Stomach smooth muscle (tissue), 2 donors: ENCODE measurements around the gene SYT14.
"Not testable (repeated sequence)": the region's sequence is repeated elsewhere in the genome, so short reads cannot be mapped to it uniquely, and the experiment has no call there.

Experiments used
- H3K27ac ChIP-seq: one replicate; pipeline ENCODE4 v1.7.0; 2013; ENCODE audit warnings: mild to moderate bottlenecking, low read length, inconsistent platforms
- H3K27me3 ChIP-seq, 2 donors: one replicate each; pipeline ENCODE4 v1.7.0; 2013; ENCODE audit warnings: low read length in 2 of 2; ENCODE audit not compliant: insufficient read depth in 2 of 2, control insufficient read depth in 1 of 2
- H3K36me3 ChIP-seq, 2 donors: one replicate each; pipeline ENCODE4 v1.7.0; 2013; ENCODE audit warnings: low read length in 2 of 2; ENCODE audit not compliant: control insufficient read depth in 2 of 2, insufficient read depth in 2 of 2
- H3K4me1 ChIP-seq: one replicate; pipeline ENCODE4 v1.7.0; 2013; ENCODE audit warnings: low read length; ENCODE audit not compliant: control insufficient read depth, insufficient read depth
- H3K4me3 ChIP-seq, 2 donors: one replicate each; pipeline ENCODE4 v1.7.0; 2013; ENCODE audit warnings: low read length in 2 of 2
- H3K9ac ChIP-seq, 2 donors: one replicate each; pipeline ENCODE4 v1.7.0; 2013; ENCODE audit warnings: low read length in 2 of 2, mild to moderate bottlenecking in 1 of 2
- H3K9me3 ChIP-seq, 2 donors: one replicate each; pipeline ENCODE4 v1.7.0; 2013; ENCODE audit warnings: low read length in 2 of 2; ENCODE audit not compliant: control insufficient read depth in 2 of 2
- donor health status: healthy.
- donor health status: Pancreatic carcinoma.

SYT14 gene

DNA sequence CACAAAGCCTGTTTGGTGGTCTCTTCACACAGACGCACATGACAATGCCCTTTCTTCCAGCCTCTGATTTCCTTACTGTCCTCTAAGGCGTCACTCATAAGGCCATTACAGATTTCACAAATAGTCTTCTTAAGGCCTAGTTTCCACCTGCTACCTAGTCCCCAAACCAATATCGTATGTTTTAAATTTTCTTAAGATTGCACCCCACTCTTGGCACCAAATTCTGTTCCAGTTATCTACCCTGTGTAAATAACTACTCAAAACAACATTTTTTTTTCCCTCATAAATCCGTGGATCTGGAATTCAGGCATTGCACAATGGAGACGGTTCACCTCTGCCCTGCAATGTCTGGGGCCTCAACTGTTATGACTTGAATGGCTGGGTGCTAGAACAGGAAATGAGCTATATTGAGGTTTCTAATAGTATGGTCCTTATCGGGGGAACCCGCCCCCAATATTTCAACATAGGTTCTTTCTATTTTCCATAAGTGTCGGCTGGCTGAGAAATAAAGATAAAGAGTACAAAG, 257.7 kb downstream of the SYT14 start:
- Histone ChIP-seq H3K9me3 (peaks cover 0 to 3% of the 10 kb centered on the region in 2 donors), H3K27ac (no peak overlapping the region), H3K4me3 (no peak overlapping the region), H3K27me3 (peaks cover 0 to 3% of the 10 kb centered on the region in 2 donors), H3K9ac (no peak overlapping the region), H3K36me3 (no peaks in the 10 kb centered on the region), H3K4me1 (no peaks in the 10 kb centered on the region)

DNA sequence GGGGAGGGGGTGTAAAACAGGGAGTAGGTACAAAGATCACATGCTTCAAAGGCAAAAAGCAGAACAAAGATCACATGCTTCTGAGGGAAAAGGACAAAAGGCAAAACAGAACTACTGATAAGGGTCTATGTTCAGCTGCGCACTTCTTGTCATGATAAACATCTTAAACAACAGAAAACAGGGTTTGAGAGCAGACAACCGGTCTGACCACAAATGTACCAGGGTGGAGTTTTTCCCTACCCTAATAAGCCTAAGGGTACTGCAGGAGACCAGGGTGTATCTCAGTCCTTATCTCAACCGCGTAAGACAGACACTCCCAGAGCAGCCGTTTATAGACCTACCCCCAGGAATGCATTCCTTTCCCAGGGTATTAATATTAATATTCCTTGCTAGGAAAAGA, 258.2 kb downstream of the SYT14 start:
- not testable (repeated sequence) for H3K9ac ChIP-seq, H3K9me3 ChIP-seq, H3K4me3 ChIP-seq, H3K27ac ChIP-seq, H3K36me3 ChIP-seq, H3K4me1 ChIP-seq, H3K27me3 ChIP-seq

DNA sequence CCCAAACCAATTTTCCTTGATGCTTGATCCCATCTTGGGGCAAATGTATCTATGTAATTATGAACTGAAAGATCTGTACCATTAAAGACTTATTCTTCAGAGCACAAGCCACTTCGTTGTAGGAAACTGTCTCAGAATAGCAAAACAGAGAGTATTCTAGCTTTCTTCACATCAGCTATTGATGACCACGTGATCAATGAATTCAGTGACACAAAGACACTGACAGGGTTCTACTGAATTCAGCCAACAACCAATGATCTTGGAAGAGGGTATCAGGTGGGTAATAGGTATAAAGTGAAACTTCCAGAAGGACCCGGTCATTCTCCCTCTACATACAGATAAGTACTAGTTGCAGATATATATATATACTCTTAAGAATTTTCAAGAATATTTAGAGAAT, 260.8 kb downstream of the SYT14 start:
- no peaks in the 10 kb centered on the region for H3K36me3 ChIP-seq
- H3K27me3 ChIP-seq = peaks cover 0 to 3% of the 10 kb centered on the region in 2 donors
- H3K4me3 ChIP-seq = no peak overlapping the region
- H3K9me3 ChIP-seq = peaks cover 0 to 3% of the 10 kb centered on the region in 2 donors
- no peak overlapping the region for H3K9ac ChIP-seq
- H3K4me1 ChIP-seq = no peaks in the 10 kb centered on the region
- H3K27ac ChIP-seq = no peak overlapping the region

DNA sequence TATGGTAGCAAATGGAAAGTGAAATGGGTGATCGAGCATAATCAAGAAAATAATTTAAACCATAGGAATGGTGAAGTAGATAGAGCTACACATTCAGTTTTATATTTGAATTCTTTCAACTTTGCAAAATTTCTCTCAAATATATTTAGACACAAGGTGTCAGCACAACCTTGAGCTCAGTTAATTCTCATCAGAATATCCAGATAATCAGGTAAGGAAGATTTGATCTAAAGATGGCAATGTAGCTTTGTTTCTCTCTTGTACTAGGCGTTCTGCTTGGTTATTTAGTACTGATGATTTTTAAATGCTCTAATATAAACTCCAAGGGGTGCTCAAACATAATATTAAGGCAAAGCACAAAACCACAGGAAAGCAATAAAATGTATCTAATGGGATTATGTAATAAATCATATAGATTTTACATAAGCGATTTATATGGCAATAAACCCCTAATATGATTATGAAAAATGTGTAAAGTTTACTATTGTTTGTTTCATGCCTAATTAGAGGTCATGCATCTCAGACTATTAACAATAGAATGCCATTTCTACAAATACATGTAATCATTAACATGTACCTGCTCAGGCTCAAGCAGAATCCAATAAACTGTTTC, 262.2 kb downstream of the SYT14 start:
- Histone ChIP-seq H3K9me3 (peaks cover 0 to 3% of the 10 kb centered on the region in 2 donors), H3K27ac (no peak overlapping the region), H3K4me3 (no peak overlapping the region), H3K27me3 (peaks cover 0 to 3% of the 10 kb centered on the region in 2 donors), H3K4me1 (no peaks in the 10 kb centered on the region), H3K36me3 (no peaks in the 10 kb centered on the region), H3K9ac (no peak overlapping the region)

GRCh38 chr1:210201681-210202080, 263.7 kb downstream of the SYT14 start:
- Histone ChIP-seq H3K9me3 (no peaks in the 10 kb centered on the region), H3K9ac (no peak overlapping the region), H3K4me1 (no peaks in the 10 kb centered on the region), H3K27ac (no peak overlapping the region), H3K36me3 (no peaks in the 10 kb centered on the region), H3K27me3 (peaks cover 0 to 3% of the 10 kb centered on the region in 2 donors), H3K4me3 (no peak overlapping the region)

GRCh38 chr1:210207597-210208450, 269.8 kb downstream of the SYT14 start:
- Histone ChIP-seq H3K4me3 (no peak overlapping the region), H3K36me3 (no peaks in the 10 kb centered on the region), H3K4me1 (no peaks in the 10 kb centered on the region), H3K27ac (no peak overlapping the region), H3K27me3 (no peaks in the 10 kb centered on the region), H3K9ac (no peak overlapping the region), H3K9me3 (no peaks in the 10 kb centered on the region)

- Histone ChIP-seq H3K27me3 (no peaks in the 10 kb centered on the region), H3K27ac (no peak overlapping the region), H3K4me3 (no peak overlapping the region), H3K9me3 (no peaks in the 10 kb centered on the region), H3K9ac (no peak overlapping the region), H3K4me1 (no peaks in the 10 kb centered on the region), H3K36me3 (no peaks in the 10 kb centered on the region)
These were observed 275.3 kb downstream of the SYT14 start for GRCh38 chr1:210213335-210213734.

DNA sequence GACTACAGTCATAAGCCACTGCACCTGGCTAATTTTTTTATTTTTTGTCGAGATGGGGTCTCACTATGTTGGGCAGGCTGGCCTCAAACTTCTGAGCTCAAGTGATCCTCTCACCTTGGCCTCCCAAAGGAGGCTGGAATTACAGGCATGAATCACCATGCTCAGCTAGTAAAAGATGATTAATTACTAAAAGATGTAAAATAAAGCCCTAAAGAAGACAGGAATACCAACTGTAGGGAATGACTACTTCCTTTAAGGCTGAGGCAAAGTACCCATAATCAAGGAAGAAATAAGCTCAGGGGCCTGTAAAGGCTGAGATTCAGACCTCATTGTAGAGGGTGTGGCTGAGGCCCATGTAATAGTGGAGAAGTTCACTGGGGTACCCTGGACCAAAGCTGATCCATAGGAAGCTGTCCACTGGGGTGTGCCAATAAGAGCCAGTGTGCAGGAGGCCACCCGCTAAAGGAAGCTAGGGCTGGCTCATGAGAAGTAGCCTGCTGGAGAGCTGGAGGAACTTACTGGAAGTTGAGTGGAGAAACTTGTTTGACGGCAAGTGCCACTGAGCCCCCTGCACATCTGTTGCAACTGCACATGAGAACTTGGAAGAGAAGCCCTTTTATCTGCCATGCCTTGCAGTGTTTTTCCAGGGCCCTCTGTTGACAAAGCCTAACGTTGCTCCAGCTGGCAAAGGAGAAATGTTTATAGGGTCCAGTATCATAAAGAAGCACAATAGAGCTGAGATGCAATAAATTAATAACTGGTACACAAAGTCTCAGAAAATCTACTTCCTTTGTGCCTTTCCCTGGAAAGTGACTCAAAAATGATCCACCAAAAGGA, 276.8 kb downstream of the SYT14 start:
- Histone ChIP-seq H3K36me3 (no peaks in the 10 kb centered on the region), H3K27me3 (no peaks in the 10 kb centered on the region), H3K9ac (no peak overlapping the region), H3K9me3 (no peaks in the 10 kb centered on the region), H3K4me1 (no peaks in the 10 kb centered on the region), H3K27ac (no peak overlapping the region), H3K4me3 (no peak overlapping the region)

DNA sequence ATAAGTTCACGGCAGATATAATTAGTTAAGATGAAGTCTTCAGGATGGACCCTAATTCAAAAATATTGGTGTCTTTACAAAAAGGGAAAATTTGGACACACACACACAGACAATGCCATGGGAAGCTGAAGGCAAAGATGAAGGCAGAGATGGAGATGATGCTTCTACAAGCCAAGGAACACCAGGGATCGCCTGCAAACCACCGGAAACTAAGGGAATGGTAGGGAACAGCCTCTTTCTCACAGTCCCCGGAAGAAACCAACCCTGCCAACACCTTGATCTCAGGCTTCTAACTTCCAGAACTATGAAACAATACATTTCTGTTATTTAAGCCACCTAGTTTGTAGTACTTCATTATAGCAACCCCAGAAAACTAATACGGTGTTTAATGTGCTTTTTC, 279.5 kb downstream of the SYT14 start:
- Histone ChIP-seq H3K4me1 (no peaks in the 10 kb centered on the region), H3K27me3 (no peaks in the 10 kb centered on the region), H3K36me3 (no peaks in the 10 kb centered on the region), H3K9ac (no peak overlapping the region), H3K9me3 (no peaks in the 10 kb centered on the region), H3K4me3 (no peak overlapping the region), H3K27ac (no peak overlapping the region)

DNA sequence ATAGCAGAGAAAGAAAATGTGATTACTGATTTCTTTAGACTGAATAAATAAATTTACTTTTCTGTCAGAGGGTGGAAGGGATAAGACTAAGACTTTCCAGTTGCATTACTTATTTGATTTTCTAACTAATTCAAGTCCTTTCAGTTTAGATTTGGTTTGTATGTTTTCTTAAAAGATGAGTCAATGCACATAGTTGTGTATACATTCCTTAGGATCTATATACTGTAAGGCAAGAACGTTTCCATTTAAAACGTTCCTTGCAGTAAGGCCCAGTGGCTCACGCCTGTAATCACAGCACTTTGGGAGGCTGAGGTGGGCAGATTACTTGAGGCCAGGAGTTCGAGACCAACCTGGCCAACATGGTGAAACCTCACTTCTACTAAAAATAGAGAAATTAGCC, 280.0 kb downstream of the SYT14 start:
- no peaks in the 10 kb centered on the region for H3K9me3 ChIP-seq
- no peaks in the 10 kb centered on the region for H3K27me3 ChIP-seq
- no peaks in the 10 kb centered on the region for H3K36me3 ChIP-seq
- H3K27ac ChIP-seq = no peak overlapping the region
- H3K4me1 ChIP-seq = peaks cover 1% of the 10 kb centered on the region
- H3K9ac ChIP-seq = no peak overlapping the region
- H3K4me3 ChIP-seq = no peak overlapping the region
